HG03460 (cell line): ENCODE data around the gene HOXA1.
A peak's percentile ranks its signal among the peaks of the same experiment; 100 is the strongest.

Experiments
- ATAC-seq: cut with Tn5 transposase; IDR thresholded peaks from one replicate; pipeline ENCODE4 v1.9.1; 2021; ENCODE audit not compliant: unreplicated experiment

HOXA1 gene

GRCh38 chr7:27095897-27096767 is at the start of gene HOXA1:
HOXA1 (minus strand) TSS chr7:27096000; CDS start chr7:27095912, 88 bp downstream.
- ATAC-seq, result peak; percentile 88

- ATAC-seq, result no peak
These were observed 49.5 kb upstream of the HOXA1 start for GRCh38 chr7:27145165-27145913.

- no peak for ATAC-seq
These were observed 49.0 kb upstream of the HOXA1 start for GRCh38 chr7:27144781-27145164.

DNA sequence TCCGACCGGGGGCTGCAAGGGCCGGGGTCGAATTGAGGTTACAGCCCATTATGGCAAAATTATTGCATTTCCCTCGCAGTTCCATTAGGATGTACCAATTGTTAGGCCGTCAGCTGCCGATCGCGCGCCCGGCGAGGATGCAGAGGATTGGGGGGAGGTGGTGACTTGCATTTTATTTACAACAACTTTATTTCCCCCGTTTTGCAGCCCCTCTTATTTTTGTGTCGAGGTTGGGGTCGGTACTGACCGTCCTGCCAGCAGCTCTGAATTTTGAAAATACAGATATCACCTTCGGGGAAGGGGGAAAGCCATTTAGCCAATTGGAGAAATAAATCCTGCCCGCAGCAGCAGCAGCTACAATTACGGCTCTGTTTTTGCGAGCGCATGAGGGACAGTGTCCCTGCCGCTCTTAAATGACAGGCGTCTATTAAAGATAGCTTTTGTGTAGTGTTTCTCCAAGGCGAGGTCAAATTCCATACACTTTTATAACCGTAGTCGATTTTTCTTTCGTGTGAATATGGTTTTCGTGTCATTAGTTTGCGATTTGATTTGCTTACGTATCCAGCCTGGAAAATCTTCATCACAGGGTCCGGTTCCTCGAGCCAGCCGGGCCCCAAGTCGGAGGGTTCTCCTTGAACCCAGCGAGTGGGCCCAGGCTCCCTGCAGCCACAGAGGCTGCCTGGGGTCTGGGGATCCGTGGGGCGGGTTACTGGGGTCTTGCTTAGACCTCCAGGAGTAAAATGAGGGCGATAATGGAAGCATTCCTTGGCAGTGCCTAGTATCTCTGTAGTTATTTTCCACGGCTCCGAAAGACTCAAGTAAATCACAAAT is 48.4 kb upstream of the HOXA1 start:
- no peak for ATAC-seq

DNA sequence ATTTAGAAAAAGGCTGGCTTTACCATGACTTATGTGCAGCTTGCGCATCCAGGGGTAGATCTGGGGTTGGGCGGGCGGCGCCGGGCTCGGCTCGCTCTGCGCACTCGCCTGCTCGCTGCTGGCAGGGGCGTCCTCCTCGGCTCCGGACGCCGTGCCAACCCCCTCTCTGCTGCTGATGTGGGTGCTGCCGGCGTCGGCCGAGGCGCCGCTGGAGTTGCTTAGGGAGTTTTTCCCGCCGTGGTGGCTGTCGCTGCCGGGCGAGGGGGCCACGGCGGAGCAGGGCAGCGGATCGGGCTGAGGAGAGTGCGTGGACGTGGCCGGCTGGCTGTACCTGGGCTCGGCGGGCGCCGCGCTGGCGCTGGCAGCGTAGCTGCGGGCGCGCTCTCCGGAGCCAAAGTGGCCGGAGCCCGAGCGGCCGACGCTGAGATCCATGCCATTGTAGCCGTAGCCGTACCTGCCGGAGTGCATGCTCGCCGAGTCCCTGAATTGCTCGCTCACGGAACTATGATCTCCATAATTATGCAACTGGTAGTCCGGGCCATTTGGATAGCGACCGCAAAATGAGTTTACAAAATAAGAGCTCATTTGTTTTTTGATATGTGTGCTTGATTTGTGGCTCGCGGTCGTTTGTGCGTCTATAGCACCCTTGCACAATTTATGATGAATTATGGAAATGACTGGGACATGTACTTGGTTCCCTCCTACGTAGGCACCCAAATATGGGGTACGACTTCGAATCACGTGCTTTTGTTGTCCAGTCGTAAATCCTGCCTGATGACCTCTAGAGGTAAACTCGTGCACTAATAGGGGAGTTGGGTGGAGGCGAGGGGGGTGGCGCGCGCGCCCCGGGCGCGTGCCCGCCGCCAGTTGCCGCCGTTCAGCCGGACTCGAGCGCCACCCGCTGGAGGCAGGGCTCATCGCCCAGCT is 47.5 kb upstream of the HOXA1 start, which contains the start of gene HOXA5:
HOXA5 (minus strand) TSS at position 659 of the 927 bp plus-strand sequence; CDS start at position 585, 74 bp downstream.
- ATAC-seq, result no peak

GRCh38 chr7:27142580-27143022 is 46.8 kb upstream of the HOXA1 start:
- no peak for ATAC-seq

DNA sequence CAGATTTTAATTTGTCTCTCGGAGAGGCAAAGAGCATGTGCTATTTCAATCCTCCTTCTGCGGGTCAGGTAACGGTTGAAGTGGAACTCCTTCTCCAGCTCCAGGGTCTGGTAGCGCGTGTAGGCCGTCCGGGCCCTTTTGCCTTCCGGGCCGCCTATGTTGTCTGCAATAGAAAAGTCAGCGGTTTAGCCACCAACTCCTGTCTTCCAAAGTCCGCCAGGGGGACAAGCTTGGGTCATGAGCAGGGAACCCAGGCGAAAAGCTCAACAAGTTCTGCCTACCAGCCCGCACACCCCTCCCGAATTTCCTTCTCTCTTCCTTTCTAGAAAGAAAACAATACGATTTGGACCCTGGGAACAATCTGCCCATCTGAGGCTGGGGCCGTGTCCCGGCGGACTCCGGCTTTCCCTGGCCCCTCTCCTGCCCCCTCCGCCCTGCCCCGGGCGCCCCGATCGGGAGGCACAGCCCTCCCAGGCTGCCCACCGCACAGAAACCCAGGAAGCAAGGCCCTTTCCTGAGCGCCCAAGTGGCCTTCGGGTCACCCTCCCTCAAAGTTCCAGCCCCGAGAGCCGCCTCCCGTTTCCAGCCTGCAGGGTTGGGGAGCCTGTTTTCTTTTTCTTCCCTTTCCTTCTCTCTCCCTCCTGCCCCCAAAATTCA is 46.3 kb upstream of the HOXA1 start:
- no peak for ATAC-seq

GRCh38 chr7:27141137-27141922 is 45.5 kb upstream of the HOXA1 start:
- no peak for ATAC-seq

GRCh38 chr7:27140126-27140857 is 44.5 kb upstream of the HOXA1 start:
- ATAC-seq, result no peak

- no peak for ATAC-seq
These were observed 43.7 kb upstream of the HOXA1 start for GRCh38 chr7:27139334-27140125.

GRCh38 chr7:27138985-27139333 is 43.2 kb upstream of the HOXA1 start:
- ATAC-seq, result no peak

GRCh38 chr7:27138472-27138871 is 42.7 kb upstream of the HOXA1 start:
- no peak for ATAC-seq

DNA sequence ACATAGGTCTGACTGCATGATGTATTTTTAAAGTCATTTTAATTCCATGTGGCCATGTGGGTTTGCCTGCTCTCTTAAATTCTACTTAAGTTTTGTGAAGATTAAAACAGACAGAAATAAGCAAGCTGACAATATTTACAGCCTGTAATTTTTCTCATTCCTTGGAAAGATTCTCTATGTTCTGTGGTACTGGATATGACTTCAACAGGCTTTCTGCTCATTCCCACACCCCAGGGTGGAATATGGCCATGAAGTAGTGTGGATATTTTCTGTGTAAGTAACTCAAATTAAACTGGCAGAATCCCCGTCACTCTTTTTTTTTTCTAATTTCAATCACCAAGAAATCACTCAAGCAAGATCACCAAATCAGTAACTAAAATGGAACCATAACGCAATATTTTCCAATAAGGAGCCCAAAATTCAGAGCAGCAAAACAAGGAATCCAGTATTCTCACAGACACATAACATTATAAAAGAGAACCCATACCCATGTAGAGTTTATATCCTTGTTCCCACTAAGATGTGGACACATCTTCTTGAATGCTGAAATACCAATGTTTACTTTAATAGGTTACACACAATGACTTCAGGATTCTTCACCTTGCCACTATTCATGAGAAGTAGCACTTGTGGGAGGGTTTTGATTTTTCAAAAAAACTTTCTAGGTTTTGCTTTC is 42.0 kb upstream of the HOXA1 start:
- no peak for ATAC-seq

DNA sequence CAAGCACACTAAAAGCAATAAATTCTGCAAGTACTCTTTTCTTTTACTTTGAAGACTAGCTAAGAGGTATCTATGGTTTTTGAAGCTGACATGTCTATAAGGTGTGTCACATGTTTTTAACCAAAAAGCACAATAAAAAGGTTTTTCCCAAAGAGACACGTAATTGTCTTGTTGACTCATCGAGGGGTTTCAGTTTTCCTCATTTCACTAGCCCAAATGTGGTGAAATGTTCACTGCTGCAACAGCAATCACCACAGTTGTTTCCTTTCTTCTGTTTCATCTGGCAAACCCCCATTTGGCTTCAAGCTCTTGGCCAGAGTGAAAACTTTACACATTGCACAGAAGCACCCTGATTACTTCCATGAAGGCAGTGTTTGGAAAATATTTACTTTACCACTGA is 38.6 kb upstream of the HOXA1 start:
- ATAC-seq, result no peak

- no peak for ATAC-seq
These were observed 37.8 kb upstream of the HOXA1 start for GRCh38 chr7:27133409-27134231.

- ATAC-seq, result no peak
These were observed 37.2 kb upstream of the HOXA1 start for GRCh38 chr7:27132978-27133377.
